Prostate gland (tissue), 2 donors: Measurements from ENCODE around the gene DBH.

ENCODE experiments used
- CTCF ChIP-seq, 4 experiments: fragments of 200-600 bp in 2 of 4; fragments of 450-650 bp in 2 of 4; sonication (generic) in 2 of 4; IDR thresholded peaks; 1 replicate in 3 of 4; 2 replicates in 1 of 4; pipeline ENCODE4 v1.5.1; 2016 to 2019; ENCODE audit warnings: antibody characterized with exemption in 4 of 4, mild to moderate bottlenecking in 2 of 4, moderate library complexity in 2 of 4
- POLR2A ChIP-seq: fragments of 450-650 bp; IDR thresholded peaks from one replicate; pipeline ENCODE4 v1.6.1; 2016; ENCODE audit warnings: antibody characterized with exemption, mild to moderate bottlenecking

- TF ChIP-seq POLR2A (no peak), CTCF (IDR thresholded peaks at IDR 0.05) (no peak)
Measured at GRCh38 chr9:133687856-133688761, 51.9 kb downstream of the DBH start.
